ENCODE measurements around the gene KRT40. TPM values are rescaled to one million over a fixed set of nuclear protein-coding genes. Genes with fewer than 3 reads are reported as not detected.

Gene KRT40
- total RNA-seq, 1 experiment from 2014 or later: not detected

- H2AFZ ChIP-seq (ENCODE audit: low read depth, low read length, poor library complexity, severe bottlenecking): no peak overlapping the region
- DNase-seq (ENCODE audit: low read depth, low spot score) (no peak), ATAC-seq (no peak)
- RAD21 ChIA-PET (ENCODE audit: low non-redundant PET in 1 of 2, low total read pairs in 2 of 2, uncharacterized antibody in 2 of 2, unreplicated experiment in 2 of 2): no interaction called here
- no peak overlapping the region for H3K27ac ChIP-seq (ENCODE audit: low read depth, low read length)
- H3K4me1 ChIP-seq (ENCODE audit: control insufficient read depth in 1 of 2, insufficient read depth in 2 of 2, low read length in 2 of 2): peaks cover 4% of the 10 kb centered on the region in 2 experiments; a peak in 3 of 4 replicates
- no peaks in the 10 kb centered on the region for H3K79me2 ChIP-seq (ENCODE audit: insufficient read depth, low read length)
- H4K20me1 ChIP-seq (ENCODE audit: insufficient read depth): no peaks in the 10 kb centered on the region
- BruUV-seq (replicated peaks): no TSS peak
- H3K4me2 ChIP-seq (ENCODE audit: low read length): no peak overlapping the region
- no peaks in the 10 kb centered on the region for H3K36me3 ChIP-seq (ENCODE audit: control insufficient read depth in 1 of 2, insufficient read depth in 2 of 2, low read length in 2 of 2)
- intact Hi-C loops (cut with micrococcal nuclease): no loop called here
- CTCF ChIA-PET: no interaction called here
- H3K27me3 ChIP-seq (ENCODE audit: insufficient read depth, low read length): no peaks in the 10 kb centered on the region
- no peak for TF ChIP-seq CTCF (IDR thresholded peaks at IDR 0.05 in 2 of 3, conservative IDR thresholded peaks at IDR 0.05 in 1 of 3; ENCODE audit: borderline replicate concordance in 1 of 3, insufficient read depth in 1 of 3, low read depth in 2 of 3, low read length in 2 of 3)
- no peak for TF ChIP-seq EGR1 (IDR thresholded peaks at IDR 0.05; ENCODE audit: low read depth)
- no peaks in the 10 kb centered on the region for H3K9me2 ChIP-seq (ENCODE audit: insufficient read depth)
- H3K4me3 ChIP-seq (replicated peaks in 1 of 2; ENCODE audit: low read depth in 1 of 2, low read length in 2 of 2): no peak overlapping the region
- H3K9me3 ChIP-seq (ENCODE audit: control insufficient read depth in 1 of 2, insufficient read depth in 1 of 2, low read depth in 1 of 2, low read length in 2 of 2): no peaks in the 10 kb centered on the region
- POLR2A ChIA-PET: no interaction called here
- H3K9ac ChIP-seq (ENCODE audit: low read length): no peak overlapping the region
Measured at GRCh38 chr17:40980596-40980995, 3.5 kb downstream of the KRT40 start.

- no peak for DNase-seq (ENCODE audit: low read depth, low spot score)
- Histone ChIP-seq H3K27me3 (ENCODE audit: insufficient read depth, low read length) (no peaks in the 10 kb centered on the region), H3K9ac (ENCODE audit: low read length) (no peak overlapping the region), H3K79me2 (ENCODE audit: insufficient read depth, low read length) (no peaks in the 10 kb centered on the region), H3K4me1 (ENCODE audit: control insufficient read depth in 1 of 2, insufficient read depth in 2 of 2, low read length in 2 of 2) (peaks cover 4% of the 10 kb centered on the region in 2 experiments; a peak in 3 of 4 replicates), H4K20me1 (ENCODE audit: insufficient read depth) (no peaks in the 10 kb centered on the region), H3K4me2 (ENCODE audit: low read length) (no peak overlapping the region), H3K27ac (ENCODE audit: low read depth, low read length) (no peak overlapping the region), H3K4me3 (replicated peaks in 1 of 2; ENCODE audit: low read depth in 1 of 2, low read length in 2 of 2) (no peak overlapping the region), H3K9me2 (ENCODE audit: insufficient read depth) (no peaks in the 10 kb centered on the region), H3K36me3 (ENCODE audit: control insufficient read depth in 1 of 2, insufficient read depth in 2 of 2, low read length in 2 of 2) (no peaks in the 10 kb centered on the region), H2AFZ (ENCODE audit: low read depth, low read length, poor library complexity, severe bottlenecking) (no peak overlapping the region), H3K9me3 (ENCODE audit: control insufficient read depth in 1 of 2, insufficient read depth in 1 of 2, low read depth in 1 of 2, low read length in 2 of 2) (no peaks in the 10 kb centered on the region)
- RAD21 ChIA-PET (ENCODE audit: low non-redundant PET in 1 of 2, low total read pairs in 2 of 2, uncharacterized antibody in 2 of 2, unreplicated experiment in 2 of 2): no interaction called here
- TF ChIP-seq SRF (IDR thresholded peaks at IDR 0.05; ENCODE audit: low read depth) (no peak), EZH2 (IDR thresholded peaks at IDR 0.05) (no peak), RAD21 (IDR thresholded peaks at IDR 0.05; ENCODE audit: low read depth) (no peak), CEBPB (IDR thresholded peaks at IDR 0.05; ENCODE audit: low read depth) (no peak), POLR2AphosphoS5 (IDR thresholded peaks at IDR 0.05; ENCODE audit: low read depth, low read length) (no peak), ZNF274 (IDR thresholded peaks at IDR 0.05; ENCODE audit: low read depth, low read length) (no peak), ATF3 (IDR thresholded peaks at IDR 0.05) (no peak), ZFX (IDR thresholded peaks at IDR 0.05) (no peak), CBX3 (IDR thresholded peaks at IDR 0.05; ENCODE audit: low read depth) (no peak), SP1 (IDR thresholded peaks at IDR 0.05; ENCODE audit: low read depth) (no peak)
- POLR2A ChIA-PET: no interaction called here
- ATAC-seq: no peak
- no TSS peak for BruUV-seq (replicated peaks)
- intact Hi-C loops (cut with micrococcal nuclease): no loop called here
- CTCF ChIA-PET: no interaction called here
Measured at GRCh38 chr17:40980117-40980516, 4.0 kb downstream of the KRT40 start.

Data from HCT116 (cell line).